HepG2 (cell line): ENCODE results near the gene MAFF. TPM values are rescaled to one million over a fixed set of nuclear protein-coding genes. Genes with fewer than 3 reads are reported as not detected.

Experiments
- CENPT ChIP-seq: sonication (generic); formaldehyde crosslinking; IDR thresholded peaks from 2 replicates; pipeline ENCODE4 v1.8.0; 2022; ENCODE audit warnings: low read depth, mild to moderate bottlenecking, moderate library complexity, missing genetic modification reagents
- DR1 ChIP-seq: sonication (generic); formaldehyde crosslinking; IDR thresholded peaks from 2 replicates; pipeline ENCODE4 v1.8.0; 2021; ENCODE audit warnings: mild to moderate bottlenecking, missing genetic modification reagents, inconsistent platforms
- HNRNPK ChIP-seq: fragments of 200-400 bp; formaldehyde crosslinking; IDR thresholded peaks from 2 replicates; pipeline ENCODE4 v1.6.1; 2018; ENCODE audit warnings: low read length, low read depth, moderate library complexity, mild to moderate bottlenecking; ENCODE audit not compliant: poor library complexity, severe bottlenecking
- KLF9 ChIP-seq: IDR thresholded peaks from 2 replicates; pipeline ENCODE4 v1.6.1; 2016; ENCODE audit warnings: low read depth
- MYC ChIP-seq: sonication (generic); formaldehyde crosslinking; IDR thresholded peaks from 2 replicates; pipeline ENCODE4 v1.9.0; 2021; ENCODE audit warnings: missing genetic modification reagents, borderline replicate concordance
- NFE2L1 ChIP-seq: sonication (generic); formaldehyde crosslinking; IDR thresholded peaks from 2 replicates; pipeline ENCODE4 v1.4.0; 2020; ENCODE audit warnings: missing genetic modification reagents, mild to moderate bottlenecking, borderline replicate concordance
- PRPF4 ChIP-seq: fragments of 200-400 bp; formaldehyde crosslinking; IDR thresholded peaks from 2 replicates; pipeline ENCODE4 v1.6.1; 2016; ENCODE audit warnings: low read length, low read depth; ENCODE audit not compliant: poor library complexity, severe bottlenecking
- SMARCE1 ChIP-seq: fragments of 450-650 bp; IDR thresholded peaks from 2 replicates; pipeline ENCODE4 v1.6.1; 2017; ENCODE audit warnings: borderline replicate concordance
- TCF12 ChIP-seq, 2 experiments: fragments of 450-650 bp in 1 of 2; sonication (generic) in 1 of 2; formaldehyde crosslinking in 1 of 2; IDR thresholded peaks; 2 replicates each; pipeline versions ENCODE4 v1.6.1 to v1.8.0; 2017 to 2022; ENCODE audit warnings: antibody characterized with exemption in 1 of 2, mild to moderate bottlenecking in 1 of 2, missing genetic modification reagents in 1 of 2, moderate library complexity in 1 of 2
- YEATS2 ChIP-seq: sonication (generic); formaldehyde crosslinking; IDR thresholded peaks from 2 replicates; pipeline ENCODE4 v1.4.0; 2020; ENCODE audit warnings: missing genetic modification reagents, borderline replicate concordance
- ZFP90 ChIP-seq: sonication (generic); formaldehyde crosslinking; IDR thresholded peaks from 2 replicates; pipeline ENCODE4 v1.8.0; 2022; ENCODE audit warnings: missing genetic modification reagents, mild to moderate bottlenecking, inconsistent platforms, borderline replicate concordance
- ZFY ChIP-seq: sonication (generic); formaldehyde crosslinking; IDR thresholded peaks from 2 replicates; pipeline ENCODE4 v1.4.0; 2020; ENCODE audit warnings: missing genetic modification reagents
- ZNF234 ChIP-seq: sonication (generic); formaldehyde crosslinking; conservative IDR thresholded peaks from 2 replicates; pipeline ENCODE4 v1.5.1; 2020; ENCODE audit warnings: mild to moderate bottlenecking, missing genetic modification reagents
- ZNF292 ChIP-seq: sonication (generic); formaldehyde crosslinking; IDR thresholded peaks from 2 replicates; pipeline ENCODE4 v1.8.1; 2022; ENCODE audit warnings: mild to moderate bottlenecking, low read depth, missing genetic modification reagents, borderline replicate concordance
- ZNF501 ChIP-seq: sonication (generic); formaldehyde crosslinking; IDR thresholded peaks from 2 replicates; pipeline ENCODE4 v1.5.1; 2020; ENCODE audit warnings: mild to moderate bottlenecking, moderate library complexity, missing genetic modification reagents
- ZNF556 ChIP-seq: sonication (generic); formaldehyde crosslinking; IDR thresholded peaks from 2 replicates; pipeline ENCODE4 v1.4.0; 2020; ENCODE audit warnings: mild to moderate bottlenecking, missing genetic modification reagents, borderline replicate concordance
- ZNF724P ChIP-seq: sonication (generic); formaldehyde crosslinking; IDR thresholded peaks from 2 replicates; pipeline ENCODE4 v1.8.0; 2022; ENCODE audit warnings: missing genetic modification reagents, borderline replicate concordance
- ZNF749 ChIP-seq: sonication (generic); formaldehyde crosslinking; IDR thresholded peaks from 2 replicates; pipeline ENCODE4 v1.8.0; 2022; ENCODE audit warnings: mild to moderate bottlenecking, missing genetic modification reagents, moderate library complexity, borderline replicate concordance
- ZNF766 ChIP-seq: sonication (generic); formaldehyde crosslinking; IDR thresholded peaks from 2 replicates; pipeline ENCODE4 v1.5.0; 2020; ENCODE audit warnings: missing genetic modification reagents, borderline replicate concordance
- ZNF792 ChIP-seq: IDR thresholded peaks from 2 replicates; pipeline ENCODE4 v1.6.1; 2016
- ZSCAN12 ChIP-seq: sonication (generic); formaldehyde crosslinking; IDR thresholded peaks from 2 replicates; pipeline ENCODE4 v1.9.0; 2021; ENCODE audit warnings: mild to moderate bottlenecking, missing genetic modification reagents
- polyA plus RNA-seq, 8 experiments: library from polyadenylated mRNA; depleted of rRNA in 3 of 8; stranded (reverse) in 7 of 8; unstranded in 1 of 8; fragments of >200 nt; fragmentation: Illumina TruSeq in 4 of 8; extraction: Trizol in 4 of 8; gene quantifications; 2 replicates each; pipeline versions ENCODE4 v1.2.1 to v1.2.3, GENCODE V29; 2011 to 2016; ENCODE audit warnings: low read depth in 4 of 8, missing spikeins in 1 of 8, mixed read lengths in 1 of 8; ENCODE audit not compliant: insufficient read depth in 1 of 8
- total RNA-seq, 5 experiments: library from RNA; depleted of rRNA; stranded (reverse); fragments of >200 nt; fragmentation: Illumina TruSeq; extraction: Trizol; gene quantifications; 2 replicates each; pipeline ENCODE4 v1.2.3, GENCODE V29; 2016; ENCODE audit warnings: low read depth in 1 of 5
- TF ChIP-seq, protein P1 (sequence below), 2 experiments: sonication (generic) in 1 of 2; formaldehyde crosslinking in 1 of 2; IDR thresholded peaks; 2 replicates each; pipeline versions ENCODE4 v1.4.0 to v1.6.1; 2018 to 2020; ENCODE audit warnings: missing genetic modification reagents in 2 of 2, borderline replicate concordance in 1 of 2, low read depth in 1 of 2, mild to moderate bottlenecking in 1 of 2, missing biosample characterization in 1 of 2
- TF ChIP-seq, protein P2 (sequence below): sonication (generic); formaldehyde crosslinking; IDR thresholded peaks from 2 replicates; pipeline ENCODE4 v1.4.0; 2020; ENCODE audit warnings: missing genetic modification reagents, borderline replicate concordance

The MAFF gene
- total and polyA plus RNA-seq, 2 of the 13 experiments (the other 11 are each of a cell fraction or from before 2014, with no cell fraction given) = 5.4 to 14.3 TPM

DNA sequence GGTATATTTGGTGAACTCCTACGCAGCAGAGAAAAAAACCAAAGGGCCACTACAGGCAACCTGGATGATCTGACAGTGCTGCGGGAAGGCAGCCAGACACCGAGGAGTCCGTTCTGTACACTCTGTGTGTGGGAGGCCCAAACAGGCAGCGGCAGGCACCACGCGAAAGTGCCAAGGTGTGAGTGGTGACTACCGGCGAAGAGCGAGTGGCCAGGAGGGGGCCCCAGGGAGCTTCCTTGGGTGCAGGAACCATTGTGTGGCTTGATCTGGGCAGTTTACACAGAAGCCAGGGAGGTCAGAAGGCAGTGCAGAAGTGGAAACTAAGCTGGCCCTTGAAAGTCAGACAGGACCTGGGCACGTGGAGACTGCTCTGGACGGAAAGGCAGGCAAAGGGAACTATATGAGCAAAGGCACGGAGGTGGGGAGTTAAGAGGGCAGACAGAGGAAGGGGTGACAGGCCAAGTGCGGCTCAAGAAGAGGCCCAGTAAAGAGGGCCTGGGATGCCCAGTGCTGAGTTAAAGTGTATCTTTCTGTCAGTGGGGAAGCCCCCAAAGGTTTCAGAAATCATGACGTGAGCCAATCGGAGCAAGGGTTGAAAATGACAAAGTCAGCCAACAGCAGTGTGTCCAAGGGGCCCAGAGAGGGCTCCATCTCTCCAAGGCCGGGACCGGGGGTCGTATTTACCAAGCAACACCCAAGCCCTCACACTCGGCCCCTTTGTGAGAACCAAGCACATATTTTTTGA, 60.4 kb downstream of the MAFF start (continued):
- TF ChIP-seq ZNF749 (CRISPR knock-in tag) (no peak), ZNF234 (CRISPR knock-in tag) (no peak), ZFP90 (no peak), SMARCE1 (no peak), ZFY (CRISPR knock-in tag) (peak; percentile 51), ZNF556 (CRISPR knock-in tag) (0 out of 2 replicates have a peak, but pooled peaks have one; percentile 67), TCF12 (IDR thresholded peaks at IDR 0.05) (no peak), TCF12 (CRISPR knock-in tag; IDR thresholded peaks at IDR 0.05) (no peak), ZNF792 (no peak), ZNF501 (CRISPR knock-in tag) (peak; percentile 67), MYC (CRISPR knock-in tag) (peak; percentile 39; the same call in 1 of the 2 replicates), KLF9 (CRISPR knock-in tag) (no peak), ZNF292 (CRISPR knock-in tag) (0 out of 2 replicates have a peak, but pooled peaks have one; percentile 33), ZSCAN12 (CRISPR knock-in tag) (no peak), CENPT (no peak), ZNF766 (CRISPR knock-in tag) (no peak), NFE2L1 (CRISPR knock-in tag) (no peak), HNRNPK (no peak), PRPF4 (no peak), YEATS2 (CRISPR knock-in tag) (0 out of 2 replicates have a peak, but pooled peaks have one; percentile 23), ZNF724P (no peak), DR1 (CRISPR knock-in tag) (no peak)
- TF ChIP-seq, protein P1, sequence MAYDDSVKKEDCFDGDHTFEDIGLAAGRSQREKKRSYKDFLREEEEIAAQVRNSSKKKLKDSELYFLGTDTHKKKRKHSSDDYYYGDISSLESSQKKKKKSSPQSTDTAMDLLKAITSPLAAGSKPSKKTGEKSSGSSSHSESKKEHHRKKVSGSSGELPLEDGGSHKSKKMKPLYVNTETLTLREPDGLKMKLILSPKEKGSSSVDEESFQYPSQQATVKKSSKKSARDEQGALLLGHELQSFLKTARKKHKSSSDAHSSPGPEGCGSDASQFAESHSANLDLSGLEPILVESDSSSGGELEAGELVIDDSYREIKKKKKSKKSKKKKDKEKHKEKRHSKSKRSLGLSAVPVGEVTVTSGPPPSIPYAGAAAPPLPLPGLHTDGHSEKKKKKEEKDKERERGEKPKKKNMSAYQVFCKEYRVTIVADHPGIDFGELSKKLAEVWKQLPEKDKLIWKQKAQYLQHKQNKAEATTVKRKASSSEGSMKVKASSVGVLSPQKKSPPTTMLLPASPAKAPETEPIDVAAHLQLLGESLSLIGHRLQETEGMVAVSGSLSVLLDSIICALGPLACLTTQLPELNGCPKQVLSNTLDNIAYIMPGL (CRISPR knock-in tag; IDR thresholded peaks at IDR 0.05; ENCODE audit: borderline replicate concordance in 1 of 2, low read depth in 1 of 2) = peak; percentile 61 to 72; a peak in 3 of 4 replicates
- TF ChIP-seq, protein P2, sequence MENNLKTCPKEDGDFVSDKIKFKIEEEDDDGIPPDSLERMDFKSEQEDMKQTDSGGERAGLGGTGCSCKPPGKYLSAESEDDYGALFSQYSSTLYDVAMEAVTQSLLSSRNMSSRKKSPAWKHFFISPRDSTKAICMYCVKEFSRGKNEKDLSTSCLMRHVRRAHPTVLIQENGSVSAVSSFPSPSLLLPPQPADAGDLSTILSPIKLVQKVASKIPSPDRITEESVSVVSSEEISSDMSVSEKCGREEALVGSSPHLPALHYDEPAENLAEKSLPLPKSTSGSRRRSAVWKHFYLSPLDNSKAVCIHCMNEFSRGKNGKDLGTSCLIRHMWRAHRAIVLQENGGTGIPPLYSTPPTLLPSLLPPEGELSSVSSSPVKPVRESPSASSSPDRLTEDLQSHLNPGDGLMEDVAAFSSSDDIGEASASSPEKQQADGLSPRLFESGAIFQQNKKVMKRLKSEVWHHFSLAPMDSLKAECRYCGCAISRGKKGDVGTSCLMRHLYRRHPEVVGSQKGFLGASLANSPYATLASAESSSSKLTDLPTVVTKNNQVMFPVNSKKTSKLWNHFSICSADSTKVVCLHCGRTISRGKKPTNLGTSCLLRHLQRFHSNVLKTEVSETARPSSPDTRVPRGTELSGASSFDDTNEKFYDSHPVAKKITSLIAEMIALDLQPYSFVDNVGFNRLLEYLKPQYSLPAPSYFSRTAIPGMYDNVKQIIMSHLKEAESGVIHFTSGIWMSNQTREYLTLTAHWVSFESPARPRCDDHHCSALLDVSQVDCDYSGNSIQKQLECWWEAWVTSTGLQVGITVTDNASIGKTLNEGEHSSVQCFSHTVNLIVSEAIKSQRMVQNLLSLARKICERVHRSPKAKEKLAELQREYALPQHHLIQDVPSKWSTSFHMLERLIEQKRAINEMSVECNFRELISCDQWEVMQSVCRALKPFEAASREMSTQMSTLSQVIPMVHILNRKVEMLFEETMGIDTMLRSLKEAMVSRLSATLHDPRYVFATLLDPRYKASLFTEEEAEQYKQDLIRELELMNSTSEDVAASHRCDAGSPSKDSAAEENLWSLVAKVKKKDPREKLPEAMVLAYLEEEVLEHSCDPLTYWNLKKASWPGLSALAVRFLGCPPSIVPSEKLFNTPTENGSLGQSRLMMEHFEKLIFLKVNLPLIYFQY (CRISPR knock-in tag) = no peak
